GF-D8 (cell line): ENCODE results near the gene CCPG1.

Experiments
- DNase-seq: peaks from one replicate; lab custom pipeline; 2025; lab: John Stamatoyannopoulos, UW

The CCPG1 gene

GRCh38 chr15:55387027-55387426 is 21.1 kb downstream of the CCPG1 start:
- no peak for DNase-seq

GRCh38 chr15:55383687-55384086 is 24.5 kb downstream of the CCPG1 start:
- no peak for DNase-seq

GRCh38 chr15:55381595-55381994 is 26.6 kb downstream of the CCPG1 start:
- no peak for DNase-seq

DNA sequence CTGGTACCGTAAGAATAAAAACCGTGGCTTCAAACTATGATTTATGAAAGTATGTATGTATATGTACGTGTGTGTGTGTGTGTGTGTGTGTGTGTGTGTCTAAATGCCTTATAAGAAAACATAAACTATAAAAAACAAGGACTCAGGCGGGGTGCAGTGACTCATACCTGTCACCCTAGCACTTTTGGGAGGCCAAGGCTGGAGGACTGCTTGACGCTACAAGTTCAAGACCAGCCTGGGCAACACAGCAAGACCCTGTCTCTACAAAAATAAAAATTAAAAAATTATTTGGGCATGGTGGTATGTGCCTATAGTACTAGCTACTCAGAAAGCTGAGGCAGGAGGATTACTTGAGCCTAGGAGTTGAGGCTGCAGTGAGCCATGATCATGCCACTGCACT is 29.1 kb downstream of the CCPG1 start:
- no peak for DNase-seq

DNA sequence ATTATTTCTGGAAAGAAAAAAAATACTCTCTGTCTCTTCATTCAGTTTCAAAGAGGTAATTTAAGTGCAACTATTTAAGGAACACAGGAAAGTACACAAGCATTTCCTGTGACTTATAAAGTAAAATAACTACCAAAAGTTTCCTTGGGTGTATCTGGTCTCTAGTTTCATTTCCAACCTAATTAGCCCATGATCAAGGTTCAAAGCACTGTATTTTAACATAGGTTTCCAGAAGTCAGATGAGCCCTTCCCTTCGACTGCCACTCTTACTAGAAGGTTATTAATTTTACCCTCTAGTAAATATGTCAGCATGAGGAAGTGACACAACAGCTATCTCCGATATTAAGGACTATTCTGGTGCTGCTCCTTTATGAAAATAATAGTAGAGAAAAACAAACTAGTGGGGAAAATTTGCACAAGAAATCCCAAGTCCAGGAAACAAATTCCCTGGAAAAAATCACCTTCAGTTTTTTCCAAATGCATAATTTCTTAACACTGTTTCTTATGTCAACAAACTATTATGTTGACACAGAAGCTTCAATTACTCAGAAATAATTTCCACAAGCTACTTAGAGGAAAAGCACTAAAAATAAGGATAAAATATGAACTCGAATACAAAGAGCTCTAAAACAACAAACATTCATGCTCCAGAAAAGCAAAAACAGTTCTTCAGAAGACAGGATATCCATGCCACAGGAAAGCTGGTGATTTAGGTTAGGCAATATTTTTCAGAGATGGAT is 35.3 kb downstream of the CCPG1 start:
- DNase-seq, result no peak

- DNase-seq, result no peak
Measured at GRCh38 chr15:55366981-55367380, 41.2 kb downstream of the CCPG1 start.

GRCh38 chr15:55362641-55363040 is 45.5 kb downstream of the CCPG1 start:
- no peak for DNase-seq

DNA sequence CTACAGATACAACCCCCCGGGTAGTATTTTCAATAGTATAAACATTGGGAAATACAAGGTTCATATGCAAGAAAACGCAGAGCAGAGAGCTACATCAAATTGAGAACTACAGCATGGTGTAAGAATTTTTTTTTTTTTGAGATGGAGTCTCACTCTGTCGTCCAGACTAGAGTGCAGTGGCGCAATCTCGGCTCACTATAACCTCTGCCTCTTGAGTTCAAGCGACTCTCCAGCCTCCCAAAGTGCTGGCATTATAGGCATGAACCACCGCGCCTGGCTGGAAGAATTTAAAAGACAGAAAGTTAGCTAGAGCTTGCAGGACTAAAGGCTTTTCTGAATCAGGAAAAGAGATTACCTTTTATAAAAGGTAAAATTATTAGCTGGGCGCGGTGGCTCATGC is 47.1 kb downstream of the CCPG1 start:
- no peak for DNase-seq

DNA sequence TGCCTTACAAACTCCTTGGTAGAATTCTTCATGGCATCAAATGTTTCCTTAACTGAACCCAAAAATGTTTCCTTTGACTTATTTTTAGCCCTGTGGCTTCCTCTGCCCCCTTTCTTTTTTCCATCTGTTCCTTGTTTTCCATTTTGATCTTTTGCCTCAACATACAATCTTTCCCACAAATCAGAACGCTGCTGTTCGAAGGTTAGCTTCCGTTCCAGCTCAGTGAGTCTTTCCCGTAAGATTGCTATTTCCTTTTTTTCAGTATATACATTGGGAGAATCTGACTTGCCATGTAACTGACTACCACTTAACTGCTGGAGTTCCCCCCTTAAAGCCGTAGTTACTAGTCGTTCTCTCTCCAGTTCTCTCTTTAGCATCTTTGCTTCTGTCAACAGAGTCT is 47.9 kb downstream of the CCPG1 start:
- no peak for DNase-seq

DNA sequence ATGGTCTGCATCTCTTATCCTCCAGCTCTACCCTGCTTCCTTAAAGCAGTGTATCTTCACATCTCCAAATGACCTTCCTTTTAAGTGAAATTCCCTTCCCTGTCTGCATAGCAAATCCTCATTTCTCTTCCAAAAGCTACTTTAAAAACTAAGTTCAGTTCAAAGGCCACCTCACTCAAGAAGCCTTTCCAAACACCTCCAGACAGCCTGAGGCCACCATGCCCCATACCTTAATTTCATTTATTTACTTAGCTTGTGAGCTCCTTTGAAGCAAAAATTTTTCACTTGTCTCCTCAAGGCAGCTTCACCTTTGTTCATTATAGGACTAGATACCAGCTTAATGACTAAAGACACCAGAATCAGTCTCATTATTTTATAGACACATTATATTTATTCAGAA is 49.7 kb downstream of the CCPG1 start:
- DNase-seq, result no peak

DNA sequence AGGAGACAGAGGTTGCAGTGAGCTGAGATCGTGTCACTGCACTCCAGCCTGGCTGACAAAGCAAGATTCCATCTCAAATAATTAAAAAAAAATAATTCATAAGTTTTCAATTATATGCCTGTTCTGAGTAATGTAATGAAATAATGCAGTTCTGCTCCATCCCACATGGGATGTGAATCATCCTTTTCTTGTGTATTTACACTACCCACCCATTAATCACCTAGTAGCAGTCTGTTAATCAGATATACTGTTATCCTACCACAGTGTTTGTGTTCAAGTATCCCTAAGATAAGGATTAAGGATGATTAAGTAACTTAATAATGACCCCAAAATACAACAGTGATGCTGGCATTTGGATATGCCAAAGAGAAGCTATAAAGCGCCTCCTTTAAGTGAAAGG is 50.4 kb downstream of the CCPG1 start:
- no peak for DNase-seq

DNA sequence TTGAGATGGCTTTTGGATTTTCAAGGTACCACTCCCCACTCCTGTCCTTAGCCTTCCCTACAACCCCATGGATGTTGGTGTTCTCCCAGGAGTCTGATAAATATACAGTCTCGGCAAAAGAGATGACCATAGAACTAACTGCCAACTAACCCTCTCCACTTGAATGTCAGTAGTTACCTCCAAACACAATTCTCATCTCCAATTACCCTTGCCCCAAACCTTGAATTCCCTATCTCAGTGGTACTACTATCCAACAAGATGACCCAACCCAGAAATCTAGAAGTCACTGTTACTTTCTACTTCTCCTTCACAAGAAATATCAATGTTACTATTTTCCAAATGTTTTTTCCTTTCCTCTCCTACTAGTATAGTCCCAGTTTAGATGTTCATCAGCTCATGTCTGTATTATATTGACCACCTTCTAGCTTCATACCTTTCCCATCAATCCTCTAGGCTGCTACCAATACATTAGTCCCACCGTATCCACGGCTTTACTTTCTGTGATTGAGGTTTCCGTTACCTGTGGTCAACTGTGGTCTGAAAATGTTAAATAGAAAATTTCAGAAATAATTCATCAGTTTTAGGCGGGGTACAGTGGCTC is 51.1 kb downstream of the CCPG1 start:
- DNase-seq, result no peak

- DNase-seq, result no peak
Measured at GRCh38 chr15:55353025-55353424, 55.1 kb downstream of the CCPG1 start.

- no peak for DNase-seq
Measured at GRCh38 chr15:55349282-55349681, 58.9 kb downstream of the CCPG1 start.

GRCh38 chr15:55348281-55348778 is 59.8 kb downstream of the CCPG1 start:
- DNase-seq, result no peak

GRCh38 chr15:55344206-55344605 is 64.0 kb downstream of the CCPG1 start:
- DNase-seq, result no peak

GRCh38 chr15:55343168-55343567 is 65.0 kb downstream of the CCPG1 start:
- no peak for DNase-seq

DNA sequence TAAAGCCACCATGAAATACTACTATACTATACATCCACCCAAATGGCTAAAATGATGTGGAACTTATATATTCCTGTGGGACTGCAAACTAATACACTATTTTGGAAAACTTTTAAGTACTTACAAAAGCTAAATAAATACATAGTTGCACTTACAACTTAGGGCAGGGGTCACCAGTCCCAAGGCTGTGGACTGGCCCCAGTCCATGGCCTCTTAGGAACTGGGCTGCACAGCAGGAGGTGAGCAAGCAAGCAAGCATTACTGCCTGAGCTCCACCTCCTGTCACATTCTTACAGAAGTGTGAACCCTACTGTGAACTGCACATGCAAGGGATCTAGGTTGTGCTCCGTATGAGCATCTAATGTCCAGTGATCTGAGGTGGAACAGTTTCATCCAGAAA is 71.0 kb downstream of the CCPG1 start:
- DNase-seq, result no peak

DNA sequence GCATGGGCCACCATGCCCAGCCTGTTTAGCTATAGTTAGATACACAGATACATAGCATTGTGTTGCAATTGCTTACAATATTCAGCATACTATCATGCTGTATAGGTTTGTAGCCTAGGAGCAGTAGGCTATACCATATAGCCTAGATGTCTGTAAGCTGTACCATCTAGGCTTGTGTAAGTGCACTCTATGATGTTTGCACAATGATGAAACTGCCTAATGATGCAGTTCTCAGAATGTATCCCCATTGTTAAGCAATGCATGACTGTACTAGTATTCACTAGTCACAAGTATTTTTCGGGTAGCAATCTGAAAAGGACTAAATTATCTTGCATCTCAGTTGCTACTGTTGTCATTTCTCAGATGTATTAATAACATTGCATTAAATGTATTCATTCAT is 73.2 kb downstream of the CCPG1 start:
- DNase-seq, result no peak

GRCh38 chr15:55334371-55334770 is 73.8 kb downstream of the CCPG1 start:
- DNase-seq, result no peak

DNA sequence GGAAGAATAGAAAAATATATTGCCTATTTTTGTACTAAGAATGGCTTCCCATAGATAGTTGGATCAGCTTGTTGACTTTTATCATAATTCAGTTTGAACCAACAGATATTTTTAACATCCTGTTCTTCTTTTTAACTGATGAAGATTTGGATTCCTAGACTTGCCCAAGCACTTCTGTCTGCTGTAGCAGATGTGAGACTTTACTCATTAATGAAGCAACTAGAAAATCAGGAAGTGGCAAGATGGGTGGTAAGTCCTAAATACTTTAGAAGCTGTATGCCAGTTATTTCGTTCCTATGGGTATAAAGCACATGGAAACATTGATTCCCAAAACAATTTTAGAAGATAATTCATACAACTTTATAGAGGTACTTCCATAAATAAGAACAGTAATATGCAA is 80.8 kb downstream of the CCPG1 start:
- peak; percentile 31 for DNase-seq

DNA sequence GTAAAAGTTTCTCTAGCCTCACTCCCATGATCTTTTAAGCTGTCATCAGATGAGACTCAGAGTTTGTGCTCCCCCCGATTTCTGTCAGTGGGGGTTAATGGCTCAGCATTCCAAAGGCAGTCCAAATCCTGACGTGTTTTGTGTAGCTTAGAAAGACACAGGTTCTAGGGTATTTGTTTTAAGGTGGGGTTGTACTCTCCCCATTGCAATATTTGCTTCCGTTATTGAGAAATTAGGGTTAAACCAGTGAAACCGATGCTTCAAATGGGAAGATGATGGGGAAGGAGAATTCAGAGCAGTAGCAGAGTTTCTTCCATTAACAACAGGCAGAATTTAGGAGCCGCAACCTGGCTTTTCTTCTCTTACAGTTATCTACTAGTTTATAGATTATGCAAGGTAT is 85.7 kb downstream of the CCPG1 start:
- no peak for DNase-seq

- DNase-seq, result no peak
Measured at GRCh38 chr15:55320963-55321362, 87.2 kb downstream of the CCPG1 start.

DNA sequence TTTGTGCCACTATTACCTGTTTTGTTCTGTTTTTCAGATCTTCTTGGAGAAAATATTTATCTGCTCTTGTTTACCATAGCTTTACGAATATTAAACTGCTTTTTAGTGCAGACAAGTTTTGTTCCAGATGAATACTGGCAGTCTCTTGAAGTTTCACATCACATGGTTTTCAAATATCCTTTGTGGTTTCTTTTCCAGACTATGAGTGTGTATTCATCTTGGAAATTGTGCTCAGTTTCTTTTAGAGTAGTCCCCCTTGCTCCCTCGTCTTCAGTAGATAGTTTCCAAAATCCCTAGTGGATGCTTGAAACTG is 88.0 kb downstream of the CCPG1 start:
- no peak for DNase-seq
